Occipital lobe (tissue), 2 donors: ENCODE results near the gene SKOR1. TPM values are rescaled to one million over a fixed set of nuclear protein-coding genes. Genes with fewer than 3 reads are reported as not detected.

Source experiments
- DNase-seq: peaks from one replicate; lab custom pipeline; 2025; lab: John Stamatoyannopoulos, UW
- total RNA-seq: library from RNA; depleted of rRNA; stranded (reverse); fragments of >200 nt; gene quantifications from one replicate; pipeline ENCODE4 v1.2.3, GENCODE V29; 2014

The SKOR1 gene, protein sequence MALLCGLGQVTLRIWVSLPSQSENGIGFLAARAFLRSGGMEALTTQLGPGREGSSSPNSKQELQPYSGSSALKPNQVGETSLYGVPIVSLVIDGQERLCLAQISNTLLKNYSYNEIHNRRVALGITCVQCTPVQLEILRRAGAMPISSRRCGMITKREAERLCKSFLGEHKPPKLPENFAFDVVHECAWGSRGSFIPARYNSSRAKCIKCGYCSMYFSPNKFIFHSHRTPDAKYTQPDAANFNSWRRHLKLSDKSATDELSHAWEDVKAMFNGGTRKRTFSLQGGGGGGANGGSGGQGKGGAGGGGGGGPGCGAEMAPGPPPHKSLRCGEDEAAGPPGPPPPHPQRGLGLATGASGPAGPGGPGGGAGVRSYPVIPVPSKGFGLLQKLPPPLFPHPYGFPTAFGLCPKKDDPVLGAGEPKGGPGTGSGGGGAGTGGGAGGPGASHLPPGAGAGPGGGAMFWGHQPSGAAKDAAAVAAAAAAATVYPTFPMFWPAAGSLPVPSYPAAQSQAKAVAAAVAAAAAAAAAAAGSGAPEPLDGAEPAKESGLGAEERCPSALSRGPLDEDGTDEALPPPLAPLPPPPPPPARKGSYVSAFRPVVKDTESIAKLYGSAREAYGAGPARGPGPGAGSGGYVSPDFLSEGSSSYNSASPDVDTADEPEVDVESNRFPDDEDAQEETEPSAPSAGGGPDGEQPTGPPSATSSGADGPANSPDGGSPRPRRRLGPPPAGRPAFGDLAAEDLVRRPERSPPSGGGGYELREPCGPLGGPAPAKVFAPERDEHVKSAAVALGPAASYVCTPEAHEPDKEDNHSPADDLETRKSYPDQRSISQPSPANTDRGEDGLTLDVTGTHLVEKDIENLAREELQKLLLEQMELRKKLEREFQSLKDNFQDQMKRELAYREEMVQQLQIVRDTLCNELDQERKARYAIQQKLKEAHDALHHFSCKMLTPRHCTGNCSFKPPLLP
- 0.16 TPM for total RNA-seq

GRCh38 chr15:67824976-67825880 is at the start of gene SKOR1:
Gene SKOR1, plus strand, starts transcription at chr15:67825509. Its CDS starts 94 bp downstream, at chr15:67825603.
- DNase-seq: no peak

- no peak for DNase-seq
These were observed 49.3 kb upstream of the SKOR1 start for GRCh38 chr15:67775998-67776397.

DNA sequence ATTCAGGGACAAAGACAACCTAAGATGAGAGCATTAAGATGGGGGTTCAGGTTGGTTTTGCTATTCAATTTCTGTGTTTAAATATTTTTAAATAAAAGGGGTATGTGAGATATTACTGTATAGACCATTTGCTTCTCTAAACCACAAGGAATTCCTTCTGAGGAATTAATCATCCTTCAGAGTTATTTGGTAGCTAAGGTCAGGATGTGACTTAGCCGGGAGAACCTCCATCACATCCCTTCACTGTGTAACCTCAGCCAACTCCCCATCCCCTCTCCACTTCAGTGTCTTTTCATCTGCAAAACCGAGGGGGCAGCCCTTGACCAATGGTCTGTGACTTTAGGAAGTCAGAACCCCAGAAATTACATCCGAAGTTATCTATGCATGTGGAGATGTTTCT is 48.7 kb upstream of the SKOR1 start:
- no peak for DNase-seq

DNA sequence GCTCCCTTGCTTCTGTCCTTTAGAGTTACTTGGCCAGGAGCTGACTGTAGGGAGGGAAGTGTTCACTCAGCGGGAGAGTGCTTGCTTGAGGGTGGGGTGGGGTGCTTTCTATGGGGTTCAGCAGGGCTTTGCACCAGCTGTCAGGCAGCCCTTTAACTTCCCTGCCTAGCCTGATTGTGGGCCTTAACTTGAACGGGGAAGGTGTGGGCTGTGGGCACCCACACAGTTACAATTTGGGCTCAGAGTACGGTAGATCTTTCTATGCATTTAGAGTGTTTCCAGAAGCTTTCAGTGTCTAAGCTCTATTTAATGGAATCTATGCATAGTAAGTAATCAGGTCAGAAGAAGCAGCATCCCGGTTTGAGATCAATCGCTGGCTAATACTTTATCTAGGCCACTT is 48.2 kb upstream of the SKOR1 start:
- DNase-seq: no peak

- DNase-seq: no peak
These were observed 47.5 kb upstream of the SKOR1 start for GRCh38 chr15:67777773-67778172.

DNA sequence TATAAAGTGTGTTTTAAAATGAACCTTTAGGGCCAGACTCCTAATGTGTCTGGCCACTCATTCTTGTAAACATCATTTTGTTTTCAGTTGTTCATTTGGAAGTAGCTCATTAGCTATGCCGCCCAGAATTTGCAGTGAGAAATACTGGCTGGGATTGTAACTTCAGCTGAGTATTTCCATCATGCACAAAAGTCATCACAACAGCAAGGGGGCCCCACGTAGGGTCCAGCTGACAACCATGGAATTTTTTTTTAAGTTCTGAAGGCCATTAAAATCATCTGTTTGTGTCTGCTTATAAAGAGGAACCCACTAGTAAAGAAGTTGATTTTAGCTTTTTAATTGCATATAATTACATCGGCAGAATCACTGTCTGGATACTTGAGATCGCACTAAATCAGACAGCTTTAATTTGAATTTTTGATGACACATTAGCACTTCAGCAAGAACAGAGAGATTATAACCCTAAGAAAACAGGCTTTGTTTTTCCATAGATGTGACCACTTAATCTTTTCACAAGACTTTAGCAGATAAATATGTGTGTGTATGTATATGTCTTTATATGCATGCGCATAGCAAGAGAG is 46.3 kb upstream of the SKOR1 start:
- DNase-seq: no peak

- no peak for DNase-seq
These were observed 45.7 kb upstream of the SKOR1 start for GRCh38 chr15:67779549-67780111.

- DNase-seq: no peak
These were observed 44.2 kb upstream of the SKOR1 start for GRCh38 chr15:67781061-67781460.

- no peak for DNase-seq
These were observed 43.2 kb upstream of the SKOR1 start for GRCh38 chr15:67781907-67782690.

- DNase-seq: no peak
These were observed 42.7 kb upstream of the SKOR1 start for GRCh38 chr15:67782691-67782991.

DNA sequence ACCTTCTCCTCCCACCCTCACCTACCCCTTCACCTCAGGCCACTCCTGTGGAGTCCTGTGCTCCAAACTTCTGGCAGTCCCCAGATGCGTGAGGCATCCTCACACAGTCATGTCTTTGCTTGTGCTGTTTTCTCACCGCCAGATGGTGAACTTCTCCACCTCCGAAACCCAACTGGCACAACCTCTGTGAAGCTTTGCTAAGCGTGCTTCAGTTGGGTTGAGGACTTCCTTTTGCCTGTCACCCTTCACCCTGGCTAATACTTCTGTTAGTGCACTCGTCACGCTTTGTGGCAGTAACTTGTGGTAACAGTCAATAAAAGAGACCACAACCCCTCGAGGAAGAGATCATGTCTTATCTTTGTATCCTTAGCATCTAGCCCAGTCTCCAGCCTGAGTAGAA is 42.0 kb upstream of the SKOR1 start:
- no peak for DNase-seq

DNA sequence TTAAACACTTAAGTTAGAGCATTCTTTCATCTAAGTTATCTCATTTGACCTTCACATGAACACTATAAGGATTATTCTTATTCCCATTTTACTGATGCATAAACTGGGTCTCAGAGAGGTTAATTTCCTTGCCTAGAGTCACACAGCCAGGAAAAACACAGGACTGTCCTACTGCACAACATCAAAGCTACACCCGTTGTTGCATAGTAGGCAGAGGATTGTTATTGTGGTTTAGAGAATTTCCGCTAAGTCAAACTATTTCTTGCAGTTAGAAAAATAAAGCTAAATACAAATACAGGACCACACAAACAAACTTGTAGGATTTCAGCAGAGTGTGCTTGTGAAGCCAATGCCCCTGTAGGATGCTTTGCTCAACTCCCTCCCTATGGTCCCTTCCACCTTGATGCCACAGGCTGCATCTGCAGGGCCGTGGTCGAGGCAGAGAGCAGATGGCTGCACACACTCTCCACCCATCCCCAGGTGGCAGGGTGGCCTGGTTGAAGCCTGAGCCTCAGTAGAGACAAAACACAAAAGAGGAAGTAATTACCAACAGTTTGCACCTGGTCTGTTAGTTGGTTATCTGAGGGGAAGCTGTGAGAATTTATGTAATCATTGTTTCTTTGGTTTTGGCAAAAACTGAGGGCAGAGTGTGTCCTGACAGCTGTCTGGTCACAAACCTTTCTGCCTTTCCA is 41.1 kb upstream of the SKOR1 start:
- DNase-seq: no peak

DNA sequence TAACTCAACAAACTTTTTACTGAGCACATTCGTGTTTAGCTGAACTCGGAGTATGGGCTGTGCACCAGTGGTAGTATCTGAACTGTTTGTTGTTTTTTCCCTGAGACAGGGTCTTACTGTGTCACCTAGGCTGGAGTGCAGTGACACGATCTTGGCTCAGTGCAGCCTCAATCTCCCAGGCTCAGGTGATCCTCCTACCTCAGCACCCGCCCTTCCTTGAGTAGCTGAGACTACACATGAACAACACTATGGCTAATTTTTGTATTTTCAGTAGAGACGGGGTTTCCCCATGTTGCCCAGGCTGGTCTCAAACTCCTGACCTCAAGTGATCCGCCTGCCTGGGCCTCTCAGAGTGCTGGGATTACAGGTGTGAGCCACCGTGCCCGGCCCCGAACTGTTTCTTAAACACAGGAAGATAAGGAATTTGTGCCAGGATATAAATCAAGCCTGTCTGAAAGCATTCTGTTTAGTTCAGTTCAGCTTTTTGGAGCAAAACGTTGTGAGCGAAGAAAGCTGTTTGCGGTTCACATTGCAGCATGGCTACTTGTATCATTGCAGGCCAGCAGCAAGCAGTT is 40.4 kb upstream of the SKOR1 start:
- no peak for DNase-seq

- no peak for DNase-seq
These were observed 39.9 kb upstream of the SKOR1 start for GRCh38 chr15:67785431-67785830.

DNA sequence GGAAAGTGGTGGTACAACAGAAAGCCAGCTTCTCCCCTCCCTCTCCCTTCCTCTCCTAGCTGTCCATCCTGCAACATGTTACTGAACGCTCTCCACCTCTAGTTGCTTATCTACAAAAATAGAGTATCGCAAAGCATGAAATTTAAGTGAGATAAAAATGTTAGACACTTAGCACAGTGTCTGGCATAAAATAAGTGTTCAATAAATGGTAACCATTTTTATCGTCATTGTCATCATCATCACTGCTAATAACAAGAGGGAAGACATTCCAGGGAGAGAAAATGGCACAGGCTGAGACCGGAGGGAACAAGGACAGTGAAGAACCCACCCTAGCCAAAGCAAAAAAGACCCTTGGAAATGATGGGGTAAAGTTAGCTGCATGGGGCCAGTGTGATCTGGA is 38.7 kb upstream of the SKOR1 start:
- no peak for DNase-seq

DNA sequence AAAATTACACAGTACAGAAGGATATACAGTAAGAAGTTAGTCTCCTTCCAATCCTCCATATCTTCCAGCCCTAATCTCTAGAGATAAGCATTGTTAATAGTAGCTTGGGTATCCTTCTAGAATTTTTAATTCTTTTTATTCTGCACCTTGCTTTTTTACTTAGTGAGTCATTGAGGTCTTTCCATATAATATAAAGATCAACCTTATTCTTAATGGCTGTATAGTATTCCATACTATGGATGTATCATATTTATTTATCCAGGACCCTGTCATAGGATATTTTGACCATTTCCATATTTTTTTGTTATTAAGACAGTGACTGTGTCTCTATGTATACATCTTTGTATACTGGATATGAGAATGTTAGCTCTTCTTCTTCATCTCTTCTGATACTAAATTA is 36.3 kb upstream of the SKOR1 start:
- DNase-seq: no peak

GRCh38 chr15:67790610-67791319 is 34.5 kb upstream of the SKOR1 start:
- no peak for DNase-seq

GRCh38 chr15:67792250-67792942 is 32.9 kb upstream of the SKOR1 start:
- no peak for DNase-seq
